ENCODE measurements around the gene S100Z.
A peak's percentile ranks its signal among the peaks of the same experiment; 100 is the strongest.
"Not testable (repeated sequence)": the region's sequence is repeated elsewhere in the genome, so short reads cannot be mapped to it uniquely, and the experiment has no call there.

The S100Z gene

DNA sequence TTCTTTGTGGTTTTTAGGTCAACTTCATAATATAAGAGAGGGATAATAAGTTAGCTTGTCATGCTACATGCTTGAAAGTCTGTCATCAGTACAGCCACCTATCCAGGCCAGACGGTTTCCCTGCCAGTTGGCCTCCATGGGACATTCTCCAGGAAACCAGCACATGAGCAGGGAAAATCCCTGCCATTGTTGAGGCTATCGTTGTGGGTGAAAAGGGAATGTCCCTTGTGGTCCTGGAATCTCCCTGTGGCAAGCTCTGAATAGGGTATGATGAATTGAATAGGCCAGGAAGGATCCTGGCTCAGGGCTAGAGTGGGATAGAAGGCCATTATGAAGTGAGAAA lies 18.7 kb upstream of the S100Z start:
- no peak for DNase-seq

DNA sequence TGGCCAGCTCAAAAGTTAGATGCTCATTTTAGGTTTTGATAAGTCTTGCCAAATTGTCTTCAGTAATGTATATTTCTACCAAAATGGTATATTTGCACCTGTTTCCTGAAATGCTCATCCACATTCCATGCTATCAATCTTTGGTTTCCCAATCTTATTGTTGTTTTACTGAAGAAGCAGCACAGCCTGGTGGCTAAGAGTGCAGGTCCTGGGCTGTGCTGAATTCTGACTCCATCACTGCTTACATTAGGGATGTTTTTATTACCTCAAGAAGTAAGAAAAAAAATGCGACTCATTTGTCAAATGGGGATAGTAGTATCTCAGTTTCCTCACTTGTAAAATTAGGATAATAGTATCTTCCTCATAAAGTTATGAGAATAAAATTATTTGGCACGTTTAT lies 13.6 kb upstream of the S100Z start:
- no peak for DNase-seq

- DNase-seq: no peak
Observed at GRCh38 chr5:76836585-76836984, 13.2 kb upstream of the S100Z start.

- no peak for DNase-seq
Observed at GRCh38 chr5:76838481-76839261, 11.1 kb upstream of the S100Z start.

GRCh38 chr5:76841361-76841760 lies 8.5 kb upstream of the S100Z start:
- no peak for DNase-seq

GRCh38 chr5:76845890-76846289 lies 3.9 kb upstream of the S100Z start:
- no peak for DNase-seq

DNA sequence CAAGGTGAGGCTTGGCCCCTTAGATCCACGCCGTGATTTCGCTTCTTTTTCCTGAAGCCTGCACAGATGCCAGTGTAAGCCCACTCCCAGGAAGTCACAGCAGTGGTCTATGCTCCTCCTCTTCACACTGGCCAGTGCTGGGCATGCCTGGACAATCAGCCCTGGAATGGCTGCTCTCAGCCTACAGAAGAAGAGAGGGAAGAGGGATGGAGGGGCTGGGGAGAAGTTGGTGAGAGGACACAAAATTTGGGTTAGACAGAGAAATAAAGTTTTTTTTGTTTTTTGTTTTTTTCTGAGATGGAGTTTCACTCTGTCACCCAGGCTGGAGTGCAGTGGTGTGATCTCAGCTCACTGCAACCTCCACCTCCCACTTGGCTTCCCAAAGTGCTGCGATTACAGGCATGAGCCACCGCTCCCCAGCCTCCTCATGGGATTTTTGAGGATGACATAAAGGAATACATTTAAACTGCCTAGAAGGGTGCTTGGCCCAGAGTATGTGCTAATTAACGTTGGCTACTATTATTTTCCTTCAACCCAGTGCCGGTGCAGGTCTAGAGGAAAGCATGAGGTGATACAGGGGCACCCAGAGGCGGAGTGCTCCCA lies 830 bp downstream of the S100Z start:
- no peak for DNase-seq

DNA sequence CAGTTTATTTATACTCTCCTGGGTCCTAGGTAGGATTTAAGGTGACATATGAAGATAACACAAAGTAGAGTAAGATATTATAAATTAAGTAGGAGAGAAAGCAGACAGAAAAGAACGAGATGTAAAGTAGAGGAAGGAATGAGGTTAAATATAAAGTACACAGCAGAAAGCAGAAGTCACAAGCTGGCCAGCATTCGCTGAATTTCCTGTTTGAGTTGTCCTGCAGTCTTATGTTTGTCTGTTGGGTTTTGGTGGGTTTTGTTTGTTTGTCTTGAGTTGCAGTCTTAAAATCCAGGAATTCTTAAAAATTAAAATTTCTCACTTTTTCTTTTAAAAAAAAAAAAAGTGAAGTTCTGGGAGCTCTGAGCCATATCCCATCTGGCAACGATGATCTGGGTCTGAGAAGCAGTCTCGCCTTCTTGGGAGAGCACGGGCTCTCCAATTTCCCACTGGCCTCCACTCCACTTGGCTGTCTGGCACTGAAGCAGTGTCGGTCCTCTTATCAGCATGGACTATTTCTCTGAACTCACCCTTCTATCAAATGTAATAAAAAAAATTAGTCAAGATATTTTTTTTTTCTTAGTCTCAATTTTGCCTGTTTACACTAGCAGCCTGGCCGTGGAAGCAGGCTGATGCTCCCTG lies 2.0 kb downstream of the S100Z start:
- DNase-seq: no peak

DNA sequence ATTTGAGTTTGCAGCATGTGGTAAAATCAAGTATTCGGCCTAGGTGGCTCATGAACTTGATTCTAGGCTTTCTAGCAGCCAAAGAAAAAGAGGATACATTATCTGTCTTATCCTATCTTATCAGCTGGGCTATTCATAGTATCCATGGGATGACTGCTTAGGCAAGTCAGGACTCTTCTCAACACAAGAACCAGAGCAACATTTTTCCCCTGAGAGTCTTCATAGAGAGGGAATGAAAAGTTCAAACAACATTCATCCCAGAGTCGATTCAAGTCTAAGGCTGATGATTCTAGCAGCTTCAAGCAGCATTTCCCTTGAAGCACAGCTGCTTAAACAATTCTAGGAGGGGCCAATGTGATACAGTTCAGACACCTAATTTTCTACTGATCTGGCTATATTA lies 3.0 kb downstream of the S100Z start:
- DNase-seq: no peak

DNA sequence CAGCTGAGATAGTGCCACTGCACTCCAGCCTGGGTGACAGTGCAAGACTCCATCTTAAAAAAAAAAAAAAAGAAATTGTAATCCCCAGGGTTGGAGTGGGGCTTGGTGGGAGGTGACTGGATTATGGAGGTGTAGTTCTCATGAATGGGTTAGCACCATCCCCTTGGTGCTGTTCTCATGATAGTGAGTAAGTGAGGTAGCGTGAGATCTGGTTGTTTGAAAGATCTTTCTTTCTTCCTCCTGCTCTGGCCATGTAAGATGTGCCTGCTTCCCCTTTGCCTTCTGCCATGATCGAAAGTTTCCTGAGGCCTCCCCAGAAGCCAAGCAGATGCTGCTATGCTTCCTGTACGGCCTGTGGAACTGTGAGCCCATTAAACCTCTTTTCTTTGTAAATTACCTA lies 3.9 kb downstream of the S100Z start:
- not testable (repeated sequence) for DNase-seq

GRCh38 chr5:76854644-76855043 lies 4.8 kb downstream of the S100Z start:
- no peak for DNase-seq

DNA sequence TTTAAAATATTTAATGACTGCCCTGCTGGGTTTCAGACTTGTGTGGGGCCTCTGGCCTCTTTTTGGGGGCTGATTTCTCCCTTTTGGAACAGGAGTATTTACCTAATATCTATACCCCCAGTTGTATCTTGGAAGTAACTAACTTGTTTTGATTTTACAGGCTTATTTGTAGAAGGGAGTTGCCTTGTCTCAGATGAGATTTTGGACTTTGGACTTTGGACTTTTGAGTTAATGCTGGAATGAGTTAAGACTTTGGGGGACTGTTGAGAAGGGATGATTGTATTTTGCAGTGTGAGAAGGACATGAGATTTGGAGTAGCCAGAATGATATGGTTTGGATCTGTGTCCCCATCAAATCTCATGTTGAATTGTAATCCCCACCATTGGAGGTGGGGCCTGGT lies 5.7 kb downstream of the S100Z start:
- not testable (repeated sequence) for DNase-seq

DNA sequence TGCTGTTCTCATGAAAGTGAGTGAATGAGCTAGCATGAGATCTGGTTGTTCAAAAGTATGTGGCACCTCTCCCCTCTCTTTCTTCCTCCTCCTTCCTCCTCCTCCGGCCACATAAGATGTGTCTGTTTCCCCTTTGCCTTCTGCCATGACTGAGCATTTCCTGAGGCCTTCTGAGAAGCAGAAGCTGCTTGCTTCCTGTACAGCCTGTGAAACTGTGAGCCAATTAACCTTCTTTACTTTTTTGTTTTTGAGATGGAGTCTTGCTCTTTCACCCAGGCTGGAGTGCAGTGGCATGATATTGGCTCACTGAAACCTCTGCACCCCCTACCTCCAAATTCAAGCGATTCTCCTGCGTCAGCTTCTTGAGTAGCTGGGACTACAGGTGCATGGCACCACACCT lies 6.1 kb downstream of the S100Z start:
- no peak for DNase-seq

GRCh38 chr5:76856800-76857199 lies 7.0 kb downstream of the S100Z start:
- DNase-seq: not testable (repeated sequence)

- no peak for DNase-seq
Observed at GRCh38 chr5:76859591-76860247, 9.9 kb downstream of the S100Z start.

GRCh38 chr5:76861612-76862011 lies 11.8 kb downstream of the S100Z start:
- no peak for DNase-seq

DNA sequence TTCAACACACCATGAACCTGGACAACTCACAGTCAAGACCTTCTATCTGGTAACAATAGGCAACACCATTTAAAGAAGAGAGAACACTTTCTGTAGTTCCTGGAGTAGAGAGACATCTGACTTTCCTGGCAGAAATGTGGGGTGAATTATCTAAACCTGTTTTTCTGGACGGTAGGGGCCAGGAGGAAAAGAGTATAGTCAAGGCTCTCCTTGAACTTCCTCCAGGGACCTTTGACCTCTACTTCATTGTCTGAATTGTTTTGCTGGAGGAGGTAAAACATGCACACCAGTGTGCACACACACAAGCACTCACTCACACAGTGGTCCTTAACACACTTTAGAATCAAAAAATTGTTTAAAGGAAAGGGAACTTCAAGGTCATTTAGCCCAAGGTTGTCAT lies 13.2 kb downstream of the S100Z start:
- DNase-seq: no peak

GRCh38 chr5:76866503-76866902 lies 16.7 kb downstream of the S100Z start:
- no peak for DNase-seq

GRCh38 chr5:76867038-76867437 lies 17.2 kb downstream of the S100Z start:
- DNase-seq: no peak

DNA sequence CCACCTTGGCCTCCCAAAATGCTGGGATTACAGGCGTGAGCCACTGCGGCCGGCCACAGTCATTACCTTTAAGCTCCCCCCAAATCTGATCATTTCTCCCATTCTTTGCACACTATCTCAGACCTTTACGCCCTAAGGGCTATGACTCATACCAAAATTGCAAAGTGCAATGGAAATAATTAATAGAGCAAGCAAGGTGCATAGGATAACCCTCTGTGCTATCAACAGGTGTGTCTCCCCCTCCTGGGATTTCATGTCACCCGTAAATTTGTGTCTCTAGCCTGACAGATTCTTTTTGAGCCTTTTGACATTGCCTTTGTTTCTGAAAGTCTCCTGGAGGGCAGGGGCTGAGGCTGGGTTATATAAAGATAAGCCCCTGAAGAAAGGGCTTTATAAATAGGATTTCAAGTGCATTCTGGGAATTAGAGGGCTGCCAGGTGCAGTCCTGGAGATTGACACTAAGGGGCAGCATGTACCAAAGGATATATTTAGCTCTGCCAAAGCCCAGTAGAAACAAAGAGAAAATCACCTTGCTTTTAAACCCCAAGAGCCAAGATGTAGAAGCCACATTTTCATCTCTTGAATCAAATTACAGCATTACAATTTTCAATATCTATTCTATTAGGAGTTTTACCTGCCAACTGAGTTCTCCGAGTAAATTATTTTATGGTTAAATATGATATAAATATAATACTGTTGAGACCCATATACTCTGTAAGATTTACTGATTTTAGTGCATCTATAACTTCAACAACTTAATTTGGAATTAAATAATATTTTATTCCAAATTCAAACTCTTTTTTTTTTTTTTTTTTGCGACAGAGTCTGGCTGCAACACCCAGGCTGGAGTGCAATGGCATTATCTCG lies 18.2 kb downstream of the S100Z start:
- peak; percentile 34 to 71 for DNase-seq

- no peak for DNase-seq
Observed at GRCh38 chr5:76870046-76870445, 20.2 kb downstream of the S100Z start.

DNA sequence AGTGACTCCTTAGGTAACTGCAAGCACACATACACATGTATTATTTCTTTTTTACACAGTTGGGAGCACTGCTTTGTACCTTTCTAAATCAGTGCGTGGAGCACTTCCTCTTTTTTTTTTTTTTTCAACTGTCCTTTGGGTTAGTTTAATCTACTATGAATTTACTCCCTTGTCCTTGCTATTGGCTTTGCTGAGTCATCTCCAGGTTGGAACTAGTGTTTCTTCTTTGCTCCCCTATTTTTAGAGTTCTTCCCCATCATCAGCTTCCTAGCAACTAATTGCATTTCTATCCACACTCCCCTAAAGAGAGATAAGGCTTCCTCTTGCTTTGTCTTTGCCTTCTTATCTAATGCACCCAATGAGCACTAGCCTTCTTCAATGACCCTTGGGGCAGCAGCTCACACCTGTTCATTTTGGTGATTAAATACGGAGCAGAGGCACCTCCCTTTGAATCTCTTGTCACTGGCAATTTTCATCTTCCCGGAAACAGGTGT lies 24.3 kb downstream of the S100Z start:
- DNase-seq: no peak
